Measurements from ENCODE around the gene ERCC6L2. TPM values are rescaled to one million over a fixed set of nuclear protein-coding genes. Genes with fewer than 3 reads are reported as not detected.

Gene ERCC6L2
- total and polyA plus RNA-seq, 2 of the 4 experiments (the other 2 are of a cell fraction): 13.0 to 67.6 TPM

DNA sequence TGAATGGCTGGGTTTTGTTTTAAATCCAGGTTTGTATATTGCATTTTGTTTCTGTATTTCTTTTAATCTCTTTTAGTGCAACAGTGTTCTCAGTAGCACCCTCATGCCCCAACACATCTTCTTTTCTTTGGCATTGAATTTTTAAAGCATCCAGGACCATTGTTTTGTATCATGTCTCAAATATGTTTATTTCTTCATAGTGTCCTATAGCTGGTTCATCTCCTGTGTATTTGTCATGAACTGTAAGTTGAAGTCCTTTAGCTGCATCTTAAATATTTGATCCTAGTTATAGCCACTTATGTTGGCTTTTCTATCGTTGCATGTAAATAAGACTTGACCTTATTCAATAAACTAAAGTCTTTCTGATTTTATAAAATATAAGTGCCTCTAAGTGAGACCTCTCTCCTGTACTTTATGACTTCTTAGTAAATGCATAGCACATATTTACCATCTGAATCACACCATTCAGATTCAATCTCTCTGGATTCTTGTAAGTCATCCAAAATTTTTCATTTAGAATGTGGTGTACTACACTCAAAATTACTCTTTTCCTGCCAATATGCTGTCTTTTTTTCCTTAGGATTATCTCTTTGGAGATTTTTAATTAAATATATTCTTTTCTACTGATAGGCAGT is 21.0 kb upstream of the ERCC6L2 start:
- WGBS, 2 experiments (ENCODE audit: extremely low coverage in 2 of 2, insufficient read length in 1 of 2): no CpG with 5 or more reads among the region's 1 CpG
- ATAC-seq (ENCODE audit: low read depth) (peak; percentile 83), DNase-seq (peak; percentile 82)
- Histone ChIP-seq H3K9me3 (ENCODE audit: control insufficient read depth, insufficient read depth, low read length) (no peaks in the 10 kb centered on the region), H3K4ac (ENCODE audit: low read depth, low read length) (no peak overlapping the region), H2AK9ac (replicated peaks; ENCODE audit: low read depth, low read length, poor library complexity) (no peak overlapping the region), H3K36me3 (ENCODE audit: control insufficient read depth, insufficient read depth, low read length) (no peaks in the 10 kb centered on the region), H3K27ac (ENCODE audit: insufficient read depth, low read length) (peak overlapping the region; percentile 29; the same call in 1 of the 2 replicates), H2AK5ac (ENCODE audit: low read depth, low read length) (no peak overlapping the region), H2AFZ (replicated peaks; ENCODE audit: low read length, poor library complexity) (no peak overlapping the region), H3K4me2 (ENCODE audit: low read depth, low read length) (peak overlapping the region; percentile 39; the same call in 1 of the 2 replicates), H4K8ac (ENCODE audit: low read depth in 2 of 2, low read length in 2 of 2) (no peak overlapping the region; a peak in 1 of 4 replicates), H2BK20ac (ENCODE audit: low read depth, low read length) (no peak overlapping the region), H3K56ac (ENCODE audit: extremely low read depth, insufficient read depth, low read length) (no peak overlapping the region), H3K23ac (ENCODE audit: low read depth, low read length) (no peak overlapping the region), H4K91ac (ENCODE audit: insufficient read depth, low read depth, low read length) (no peak overlapping the region), H3K14ac (replicated peaks; ENCODE audit: low read depth, low read length) (no peak overlapping the region), H2BK5ac (ENCODE audit: low read depth, low read length, poor library complexity, severe bottlenecking) (peak overlapping the region; percentile 35), H4K20me1 (ENCODE audit: insufficient read depth, low read length) (no peaks in the 10 kb centered on the region), H3K27me3 (ENCODE audit: control insufficient read depth, insufficient read depth, low read length) (no peaks in the 10 kb centered on the region), H2BK120ac (ENCODE audit: low read depth, low read length) (peak overlapping the region; percentile 76), H3K9me1 (ENCODE audit: insufficient read depth, low read length) (peaks cover 13% of the 10 kb centered on the region; the same call in 1 of the 2 replicates), H4K5ac (ENCODE audit: low read depth, low read length) (no peak overlapping the region), H2BK15ac (ENCODE audit: low read depth, low read length) (no peak overlapping the region), H3K4me3 (ENCODE audit: insufficient read depth, low read depth, low read length) (no peak overlapping the region), H3K4me1 (ENCODE audit: control insufficient read depth, insufficient read depth, low read length) (peaks cover 14% of the 10 kb centered on the region), H3K9ac (ENCODE audit: low read depth, low read length) (no peak overlapping the region), H3K18ac (ENCODE audit: low read depth, low read length) (peak overlapping the region; percentile 61; the same call in 1 of the 2 replicates), H3K79me1 (ENCODE audit: low read depth in 1 of 2, low read length in 2 of 2) (peaks cover 4 to 14% of the 10 kb centered on the region in 2 experiments; a peak in 2 of 4 replicates)
- dilution Hi-C loops (cut with HindIII; ENCODE audit: low sequenced_read_pairs, unreplicated experiment) (no loop called here), in situ Hi-C loops (cut with MboI; ENCODE audit: low sequenced_read_pairs) (no loop called here), intact Hi-C loops (cut with micrococcal nuclease) (no loop called here)
- CTCF ChIA-PET: no interaction called here
- no TSS peak for BruUV-seq (replicated peaks)
- no peak for TF ChIP-seq CTCF (conservative IDR thresholded peaks at IDR 0.05; ENCODE audit: low read depth, low read length)
- no peak for TF ChIP-seq MAFK (IDR thresholded peaks at IDR 0.05; ENCODE audit: low read depth, low read length)
- no peak for TF ChIP-seq CEBPB (IDR thresholded peaks at IDR 0.05; ENCODE audit: low read depth, low read length)
- TF ChIP-seq SMC3 (IDR thresholded peaks at IDR 0.05; ENCODE audit: low read depth, low read length): no peak
- no peak for TF ChIP-seq BHLHE40 (IDR thresholded peaks at IDR 0.05; ENCODE audit: low read depth, low read length)
- TF ChIP-seq, protein P1, sequence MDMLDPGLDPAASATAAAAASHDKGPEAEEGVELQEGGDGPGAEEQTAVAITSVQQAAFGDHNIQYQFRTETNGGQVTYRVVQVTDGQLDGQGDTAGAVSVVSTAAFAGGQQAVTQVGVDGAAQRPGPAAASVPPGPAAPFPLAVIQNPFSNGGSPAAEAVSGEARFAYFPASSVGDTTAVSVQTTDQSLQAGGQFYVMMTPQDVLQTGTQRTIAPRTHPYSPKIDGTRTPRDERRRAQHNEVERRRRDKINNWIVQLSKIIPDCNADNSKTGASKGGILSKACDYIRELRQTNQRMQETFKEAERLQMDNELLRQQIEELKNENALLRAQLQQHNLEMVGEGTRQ (IDR thresholded peaks at IDR 0.05; ENCODE audit: low read depth, low read length): no peak
- TF ChIP-seq FOS (IDR thresholded peaks at IDR 0.05; ENCODE audit: low read depth, low read length): no peak
- TF ChIP-seq RFX5 (IDR thresholded peaks at IDR 0.05; ENCODE audit: low read depth, low read length): no peak
- TF ChIP-seq CHD1 (IDR thresholded peaks at IDR 0.05; ENCODE audit: low read depth, low read length): no peak
- POLR2A ChIA-PET (ENCODE audit: unreplicated experiment): no interaction called here
